DOHH2 (cell line): ENCODE measurements around the gene SAMHD1.

Source experiments
- H3F3A ChIP-seq: fragments of 200-600 bp; sonication (generic), shearing (Covaris generic); 2 replicates; pipeline ENCODE4 v1.6.0; 2016; ENCODE audit warnings: antibody characterized with exemption, mild to moderate bottlenecking; ENCODE audit not compliant: control insufficient read depth, insufficient read depth
- H3K27ac ChIP-seq: fragments of 200-600 bp; sonication (generic); 2 replicates; pipeline ENCODE4 v1.5.1; 2014; ENCODE audit warnings: low read depth, mild to moderate bottlenecking, low read length, moderate library complexity
- H3K27me3 ChIP-seq: fragments of 200-600 bp; sonication (generic); 2 replicates; pipeline ENCODE4 v1.6.1; 2014; ENCODE audit warnings: mild to moderate bottlenecking, low read length, mixed read lengths; ENCODE audit not compliant: control insufficient read depth
- H3K36me3 ChIP-seq: fragments of 200-600 bp; sonication (generic); 2 replicates; pipeline ENCODE4 v1.6.1; 2014; ENCODE audit warnings: mild to moderate bottlenecking, low read length, moderate library complexity, mixed read lengths; ENCODE audit not compliant: control insufficient read depth
- H3K4me1 ChIP-seq: fragments of 200-600 bp; sonication (generic); 2 replicates; pipeline ENCODE4 v1.6.1; 2014; ENCODE audit warnings: mild to moderate bottlenecking, low read length, mixed read lengths; ENCODE audit not compliant: control insufficient read depth
- H3K4me2 ChIP-seq: fragments of 200-600 bp; sonication (generic); 2 replicates; pipeline ENCODE4 v1.6.0; 2014; ENCODE audit warnings: mild to moderate bottlenecking, low read length, moderate library complexity
- H3K4me3 ChIP-seq: fragments of 200-600 bp; sonication (generic); 2 replicates; pipeline ENCODE4 v1.5.1; 2014; ENCODE audit warnings: mild to moderate bottlenecking, low read length, mixed read lengths
- H3K79me2 ChIP-seq: fragments of 200-600 bp; sonication (generic); 2 replicates; pipeline ENCODE4 v1.6.1; 2014; ENCODE audit warnings: mild to moderate bottlenecking, low read length, mixed read lengths; ENCODE audit not compliant: control insufficient read depth
- H3K9me2 ChIP-seq: fragments of 200-600 bp; sonication (generic); replicated peaks from 2 replicates; pipeline ENCODE4 v1.6.1; 2014; ENCODE audit warnings: mild to moderate bottlenecking, low read length, mixed read lengths; ENCODE audit not compliant: control insufficient read depth
- H3K9me3 ChIP-seq: fragments of 200-600 bp; sonication (generic); 2 replicates; pipeline ENCODE4 v1.6.1; 2014; ENCODE audit warnings: antibody characterized with exemption, low read length, mixed read lengths; ENCODE audit not compliant: control insufficient read depth, insufficient read depth
- H4K20me1 ChIP-seq: fragments of 200-600 bp; sonication (generic); 2 replicates; pipeline ENCODE4 v1.6.0; 2014; ENCODE audit warnings: low read depth, mild to moderate bottlenecking, antibody characterized with exemption, low read length, moderate library complexity; ENCODE audit not compliant: control insufficient read depth, insufficient read depth
- EZH2phosphoT487 ChIP-seq: fragments of 200-600 bp; sonication (generic); IDR thresholded peaks from 2 replicates; pipeline ENCODE4 v1.6.1; 2017; ENCODE audit warnings: borderline replicate concordance, mild to moderate bottlenecking, antibody characterized with exemption, low read length, moderate library complexity, mixed read lengths
- TF ChIP-seq, protein P1 (sequence below): fragments of 200-600 bp; sonication (generic); IDR thresholded peaks from one replicate; pipeline ENCODE4 v1.5.1; 2014; ENCODE audit warnings: antibody characterized with exemption, mild to moderate bottlenecking, low read depth, low read length; ENCODE audit not compliant: poor library complexity, severe bottlenecking

SAMHD1 gene

DNA sequence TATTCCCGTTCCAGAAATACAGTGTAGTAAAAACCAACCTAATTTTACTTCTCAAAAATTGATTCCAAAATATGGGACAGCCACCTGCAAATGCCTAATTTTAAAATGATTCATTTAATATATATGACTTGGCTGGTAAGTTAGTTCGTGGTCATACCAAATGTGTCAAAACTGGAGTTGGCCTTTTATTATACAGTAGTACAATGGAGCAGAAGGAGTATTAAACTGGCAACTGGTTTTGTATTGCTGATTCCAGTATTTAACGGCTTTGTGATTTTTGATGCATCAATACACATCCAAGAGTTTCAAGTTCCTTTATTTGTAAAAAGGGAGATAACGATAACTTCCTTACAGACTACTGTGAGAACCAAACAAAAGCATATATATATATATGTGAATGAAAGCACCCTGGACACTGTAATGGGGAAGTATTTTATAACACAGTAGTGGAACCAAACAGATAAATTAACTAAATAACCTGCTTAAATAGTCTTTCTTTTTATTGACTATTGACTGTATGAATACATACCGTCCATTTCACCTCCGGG, 24.8 kb downstream of the SAMHD1 start:
- Histone ChIP-seq H3K27me3 (no peaks in the 10 kb centered on the region), H3K4me3 (0 out of 2 replicates have a peak overlapping the region, but pooled peaks have one; percentile 14), H4K20me1 (no peaks in the 10 kb centered on the region), H3K79me2 (no peaks in the 10 kb centered on the region), H3K27ac (peak overlapping the region; percentile 35), H3K9me3 (no peaks in the 10 kb centered on the region), H3F3A (peaks cover 9% of the 10 kb centered on the region), H3K4me2 (peak overlapping the region; percentile 41), H3K9me2 (no peaks in the 10 kb centered on the region), H3K36me3 (peaks cover 54% of the 10 kb centered on the region), H3K4me1 (peaks cover 21% of the 10 kb centered on the region)
- TF ChIP-seq EZH2phosphoT487, result no peak
- TF ChIP-seq, protein P1, sequence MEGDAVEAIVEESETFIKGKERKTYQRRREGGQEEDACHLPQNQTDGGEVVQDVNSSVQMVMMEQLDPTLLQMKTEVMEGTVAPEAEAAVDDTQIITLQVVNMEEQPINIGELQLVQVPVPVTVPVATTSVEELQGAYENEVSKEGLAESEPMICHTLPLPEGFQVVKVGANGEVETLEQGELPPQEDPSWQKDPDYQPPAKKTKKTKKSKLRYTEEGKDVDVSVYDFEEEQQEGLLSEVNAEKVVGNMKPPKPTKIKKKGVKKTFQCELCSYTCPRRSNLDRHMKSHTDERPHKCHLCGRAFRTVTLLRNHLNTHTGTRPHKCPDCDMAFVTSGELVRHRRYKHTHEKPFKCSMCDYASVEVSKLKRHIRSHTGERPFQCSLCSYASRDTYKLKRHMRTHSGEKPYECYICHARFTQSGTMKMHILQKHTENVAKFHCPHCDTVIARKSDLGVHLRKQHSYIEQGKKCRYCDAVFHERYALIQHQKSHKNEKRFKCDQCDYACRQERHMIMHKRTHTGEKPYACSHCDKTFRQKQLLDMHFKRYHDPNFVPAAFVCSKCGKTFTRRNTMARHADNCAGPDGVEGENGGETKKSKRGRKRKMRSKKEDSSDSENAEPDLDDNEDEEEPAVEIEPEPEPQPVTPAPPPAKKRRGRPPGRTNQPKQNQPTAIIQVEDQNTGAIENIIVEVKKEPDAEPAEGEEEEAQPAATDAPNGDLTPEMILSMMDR, result no peak

DNA sequence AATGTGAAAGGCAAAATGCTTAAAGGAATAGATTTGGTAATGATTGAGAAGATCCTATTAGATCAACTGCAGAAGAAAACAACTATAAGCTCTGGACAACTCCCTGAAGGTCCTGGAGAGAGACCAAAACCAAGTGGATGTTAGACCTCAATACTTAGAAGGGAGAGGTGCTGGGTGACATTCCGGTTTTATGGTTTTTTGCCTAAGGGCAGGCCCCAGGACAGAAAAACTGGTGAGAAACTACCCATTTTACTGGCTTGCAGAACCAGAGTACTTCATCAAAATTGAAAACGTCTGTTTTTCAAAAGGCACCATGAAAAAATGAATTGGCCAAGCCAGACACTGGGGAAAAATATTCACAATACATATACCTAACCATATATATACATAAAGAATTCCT, 26.3 kb downstream of the SAMHD1 start:
- TF ChIP-seq, protein P1, result no peak
- no peak for TF ChIP-seq EZH2phosphoT487
- Histone ChIP-seq H3K9me3 (no peaks in the 10 kb centered on the region), H3K4me1 (peaks cover 21% of the 10 kb centered on the region)

DNA sequence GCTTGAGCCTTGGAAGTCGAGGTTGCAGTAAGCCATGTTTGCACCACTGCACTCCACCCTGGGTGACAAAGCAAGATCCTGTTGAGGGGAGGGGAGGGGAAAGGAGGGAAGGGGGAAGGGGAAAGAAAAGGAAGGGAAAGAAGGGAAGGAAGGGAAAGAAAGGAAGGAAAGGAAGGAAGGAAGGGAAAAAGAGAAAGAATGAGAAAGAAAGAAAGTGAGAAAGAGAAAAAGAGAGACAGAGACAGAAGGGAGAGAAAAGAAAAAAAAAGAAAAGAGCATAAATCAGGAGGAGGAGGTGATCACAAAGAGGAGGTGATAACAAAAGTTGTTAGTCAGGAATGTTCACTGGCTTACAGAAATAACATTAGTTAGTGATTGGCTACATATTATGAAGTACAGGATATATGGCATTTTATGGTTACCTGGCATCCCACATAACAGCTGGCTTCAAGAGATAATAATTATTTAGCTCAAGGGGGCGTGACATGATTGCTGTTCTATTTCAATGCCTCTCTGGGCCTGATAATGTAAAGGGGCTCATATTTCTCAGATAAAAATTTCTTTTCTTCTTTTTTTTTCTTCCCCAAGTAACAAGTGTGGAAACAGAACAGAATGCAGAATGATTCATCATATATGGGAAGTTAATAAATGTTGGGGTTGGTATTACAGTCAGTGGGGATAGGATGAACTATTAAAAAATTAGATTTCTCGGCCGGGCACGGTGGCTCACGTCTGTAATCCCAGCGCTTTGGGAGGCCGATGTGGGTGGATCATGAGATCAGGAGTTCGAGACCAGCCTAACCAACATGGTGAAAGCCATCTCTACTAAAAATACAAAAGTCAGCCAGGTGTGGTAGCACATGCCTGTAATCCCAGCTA, 27.1 kb downstream of the SAMHD1 start:
- H3K36me3 ChIP-seq, result peaks cover 38% of the 10 kb centered on the region

More for the DNA sequence above, 26.3 kb downstream of the SAMHD1 start:
- H4K20me1 ChIP-seq, result no peaks in the 10 kb centered on the region
- no peaks in the 10 kb centered on the region for H3K9me2 ChIP-seq
- no peak overlapping the region for H3K27ac ChIP-seq
- no peaks in the 10 kb centered on the region for H3K27me3 ChIP-seq
- no peak overlapping the region for H3K4me2 ChIP-seq
- peaks cover 9% of the 10 kb centered on the region for H3F3A ChIP-seq
- H3K79me2 ChIP-seq, result no peaks in the 10 kb centered on the region
- H3K4me3 ChIP-seq, result no peak overlapping the region
- H3K36me3 ChIP-seq, result peaks cover 42% of the 10 kb centered on the region

More for the DNA sequence above, 27.1 kb downstream of the SAMHD1 start:
- no peaks in the 10 kb centered on the region for H3K79me2 ChIP-seq
- H3K27me3 ChIP-seq, result no peaks in the 10 kb centered on the region
- no peak overlapping the region for H3K4me3 ChIP-seq
- H3K9me3 ChIP-seq, result no peaks in the 10 kb centered on the region
- H3F3A ChIP-seq, result peaks cover 9% of the 10 kb centered on the region
- no peaks in the 10 kb centered on the region for H4K20me1 ChIP-seq
- no peak for TF ChIP-seq EZH2phosphoT487
- TF ChIP-seq, protein P1, result no peak
- peaks cover 22% of the 10 kb centered on the region for H3K4me1 ChIP-seq
- no peak overlapping the region for H3K4me2 ChIP-seq
- no peak overlapping the region for H3K27ac ChIP-seq
- no peaks in the 10 kb centered on the region for H3K9me2 ChIP-seq
